Sigmoid colon (tissue), 7 donors: Measurements from ENCODE around the gene EDNRA. TPM values are rescaled to one million over a fixed set of nuclear protein-coding genes. Genes with fewer than 3 reads are reported as not detected.
A peak's percentile ranks its signal among the peaks of the same experiment; 100 is the strongest.

ENCODE experiments used
- DNase-seq: peaks from one replicate; pipeline ENCODE4 v3.0.0-alpha.2; 2019
- H3K27ac ChIP-seq, 4 donors: fragments of 200-600 bp; sonication (generic); one replicate each; pipeline ENCODE4 v1.5.1; 2016 to 2019; ENCODE audit warnings: mild to moderate bottlenecking in 1 of 4
- H3K27me3 ChIP-seq, 3 donors: fragments of 200-600 bp; sonication (generic); one replicate each; pipeline ENCODE4 v1.5.1; 2019; ENCODE audit warnings: mild to moderate bottlenecking in 1 of 3
- H3K36me3 ChIP-seq, 4 donors: fragments of 200-600 bp; sonication (generic); one replicate each; pipeline ENCODE4 v1.5.1; 2016 to 2019
- H3K4me1 ChIP-seq, 4 donors: fragments of 200-600 bp; sonication (generic); one replicate each; pipeline ENCODE4 v1.5.1; 2017 to 2019
- H3K4me3 ChIP-seq, 4 donors: fragments of 200-600 bp; sonication (generic); one replicate each; pipeline ENCODE4 v1.5.1; 2017 to 2019; ENCODE audit warnings: mild to moderate bottlenecking in 2 of 4, moderate library complexity in 1 of 4
- H3K9me3 ChIP-seq, 4 donors: fragments of 200-600 bp in 3 of 4; sonication (generic) in 3 of 4; one replicate each; pipeline versions ENCODE4 v1.5.1 to v1.6.1; 2013 to 2019
- CTCF ChIP-seq, 4 experiments: fragments of 450-650 bp in 3 of 4; fragments of 200-600 bp in 1 of 4; IDR thresholded peaks; one replicate each; pipeline ENCODE4 v1.5.1; 2016 to 2019; ENCODE audit warnings: antibody characterized with exemption in 4 of 4, mild to moderate bottlenecking in 3 of 4, moderate library complexity in 2 of 4
- EP300 ChIP-seq, 4 donors: sonication (generic); formaldehyde crosslinking; IDR thresholded peaks; one replicate each; pipeline ENCODE4 v1.6.1; 2017; ENCODE audit warnings: antibody characterized with exemption in 4 of 4
- POLR2A ChIP-seq, 2 donors: fragments of 450-650 bp; IDR thresholded peaks; one replicate each; pipeline ENCODE4 v1.6.1; 2016; ENCODE audit warnings: antibody characterized with exemption in 2 of 2, mild to moderate bottlenecking in 2 of 2, moderate library complexity in 2 of 2
- POLR2AphosphoS5 ChIP-seq, 4 donors: sonication (generic); formaldehyde crosslinking; IDR thresholded peaks; one replicate each; pipeline ENCODE4 v1.6.1; 2017; ENCODE audit warnings: antibody characterized with exemption in 4 of 4
- WGBS, 2 donors: extraction: QIAGEN DNeasy Blood & Tissue Kit; methylation state at CpG; one replicate each; pipeline ENCODE4 v1.1.7; 2013; 5-methylcytosine and 5-hydroxymethylcytosine counted together
- intact Hi-C: fragments of 100-400 bp; cut with DNase I; formaldehyde crosslinking; loops from one replicate; pipeline ENCODE4 v1.15.1; 2023
- polyA plus RNA-seq, 3 donors: library from polyadenylated mRNA; stranded (reverse); fragments of 200-250 nt; gene quantifications; one replicate each; pipeline ENCODE4 v1.2.3, GENCODE V29; 2013
- total RNA-seq, 4 donors: library from RNA; depleted of rRNA; stranded (reverse); fragments of >200 nt; gene quantifications; one replicate each; pipeline ENCODE4 v1.1.0, GENCODE V29; 2016
- donor health status: healthy with polysubstance abuse.
- donor health status: Bipolar disorder and iron deficiency.
- donor health status: healthy.

Gene EDNRA
- total and polyA plus RNA-seq, 7 donors = 0.23 to 10.5 (median 3.7) TPM; not detected in 1

GRCh38 chr4:147479376-147479775 is 1.5 kb upstream of the EDNRA start:
- WGBS, 2 donors = 61 to 73% methylated on average over 2 of the region's 2 CpGs

GRCh38 chr4:147479786-147480185 is 1.1 kb upstream of the EDNRA start:
- Histone ChIP-seq H3K4me1 (peaks cover 0 to 11% (median 5%) of the 10 kb centered on the region in 4 donors), H3K9me3 (no peaks in the 10 kb centered on the region), H3K27me3 (peaks cover 0 to 11% (median 0%) of the 10 kb centered on the region in 3 donors), H3K36me3 (no peaks in the 10 kb centered on the region), H3K27ac (no peak overlapping the region), H3K4me3 (no peak overlapping the region)
- intact Hi-C loops = no loop called here
- no peak for DNase-seq
- TF ChIP-seq POLR2A (IDR thresholded peaks at IDR 0.05) (no peak), EP300 (IDR thresholded peaks at IDR 0.05) (no peak), POLR2AphosphoS5 (IDR thresholded peaks at IDR 0.05) (no peak), CTCF (IDR thresholded peaks at IDR 0.05) (no peak)
- WGBS, 2 donors = 67 to 72% methylated on average over 5 of the region's 5 CpGs

More at GRCh38 chr4:147479376-147479775, 1.5 kb upstream of the EDNRA start:
- Histone ChIP-seq H3K36me3 (no peaks in the 10 kb centered on the region), H3K4me3 (no peak overlapping the region), H3K9me3 (no peaks in the 10 kb centered on the region), H3K4me1 (peaks cover 0 to 11% (median 5%) of the 10 kb centered on the region in 4 donors), H3K27me3 (peaks cover 0 to 11% (median 0%) of the 10 kb centered on the region in 3 donors), H3K27ac (no peak overlapping the region)
- TF ChIP-seq CTCF (IDR thresholded peaks at IDR 0.05) (no peak), POLR2A (IDR thresholded peaks at IDR 0.05) (no peak), POLR2AphosphoS5 (IDR thresholded peaks at IDR 0.05) (no peak), EP300 (IDR thresholded peaks at IDR 0.05) (no peak)
- intact Hi-C loops = no loop called here
- no peak for DNase-seq

GRCh38 chr4:147480502-147480890 is 401 bp upstream of the EDNRA start:
- 80 to 85% methylated on average over 11 of the region's 11 CpGs for WGBS, 2 donors
- TF ChIP-seq CTCF (IDR thresholded peaks at IDR 0.05) = no peak
- Histone ChIP-seq H3K27me3 (peaks cover 0 to 11% (median 0%) of the 10 kb centered on the region in 3 donors), H3K36me3 (no peaks in the 10 kb centered on the region), H3K4me3 (peak overlapping the region; percentile 34 to 54 (median 46)), H3K4me1 (peaks cover 0 to 11% (median 5%) of the 10 kb centered on the region in 4 donors), H3K9me3 (no peaks in the 10 kb centered on the region), H3K27ac (peak overlapping the region; percentile 49 to 57 (median 50))
- no peak for DNase-seq
- intact Hi-C loops = no loop called here

GRCh38 chr4:147481577-147482109 is 746 bp downstream of the EDNRA start:
- Histone ChIP-seq H3K36me3 (no peaks in the 10 kb centered on the region), H3K4me1 (peaks cover 0 to 11% (median 5%) of the 10 kb centered on the region in 4 donors), H3K27me3 (peaks cover 0 to 11% (median 0%) of the 10 kb centered on the region in 3 donors), H3K9me3 (no peaks in the 10 kb centered on the region), H3K4me3 (peak overlapping the region; percentile 34 to 54 (median 46)), H3K27ac (peak overlapping the region; percentile 49 to 57 (median 50))
- no peak for DNase-seq
- 9 to 19% methylated on average over 13 of the region's 13 CpGs for WGBS, 2 donors
- intact Hi-C loops = no loop called here
- TF ChIP-seq POLR2AphosphoS5 (IDR thresholded peaks at IDR 0.05) = no peak
- TF ChIP-seq EP300 (IDR thresholded peaks at IDR 0.05) = no peak
- TF ChIP-seq CTCF (IDR thresholded peaks at IDR 0.05) = no peak
- no peak for TF ChIP-seq POLR2A (IDR thresholded peaks at IDR 0.05)

- intact Hi-C loops = no loop called here
- peak overlapping the region in 1 of 4 donors; percentile 6 for H3K27ac ChIP-seq
- no peaks in the 10 kb centered on the region for H3K36me3 ChIP-seq
- no peak for DNase-seq
- WGBS, 2 donors = 69 to 74% methylated on average over 2 of the region's 2 CpGs
- peaks cover 0 to 11% (median 0%) of the 10 kb centered on the region in 3 donors for H3K27me3 ChIP-seq
- H3K9me3 ChIP-seq = no peaks in the 10 kb centered on the region
- TF ChIP-seq EP300 (IDR thresholded peaks at IDR 0.05) = no peak
- peaks cover 0 to 11% (median 5%) of the 10 kb centered on the region in 4 donors for H3K4me1 ChIP-seq
- H3K4me3 ChIP-seq = peak overlapping the region in 3 of 4 donors; percentile 4 to 54 (median 51)
These were observed 1.4 kb downstream of the EDNRA start for GRCh38 chr4:147482281-147482680.
